GM12892 (cell line): ENCODE data around the gene DENND2C.

Source experiments
- POLR2A ChIP-seq: IDR thresholded peaks from 2 replicates; pipeline ENCODE4 v1.6.1; 2011; ENCODE audit warnings: low read depth, low read length, control low read depth
- POLR2AphosphoS5 ChIP-seq: IDR thresholded peaks from 2 replicates; pipeline ENCODE4 v1.6.1; 2011; ENCODE audit warnings: low read depth, low read length, control low read depth
- TAF1 ChIP-seq: IDR thresholded peaks from 2 replicates; pipeline ENCODE4 v1.6.1; 2011; ENCODE audit warnings: low read depth, mild to moderate bottlenecking, control low read depth, low read length, borderline replicate concordance

GRCh38 chr1:114559356-114559755 lies 110.5 kb downstream of the DENND2C start:
- no peak for TF ChIP-seq POLR2AphosphoS5
- TF ChIP-seq POLR2A = no peak
- TF ChIP-seq TAF1 = no peak
